GM10266 (cell line): Measurements from ENCODE around the gene OCLN.

ENCODE experiments used
- DNase-seq: peaks from one replicate; pipeline ENCODE4 v3.0.0; 2012; ENCODE audit errors: extremely low spot score
- TF ChIP-seq, protein P1 (sequence below): IDR thresholded peaks from 2 replicates; pipeline ENCODE4 v1.5.1; 2012; ENCODE audit warnings: mild to moderate bottlenecking, low read depth; ENCODE audit not compliant: control insufficient read depth, insufficient read depth; ENCODE audit errors: missing control alignments

The OCLN gene

DNA sequence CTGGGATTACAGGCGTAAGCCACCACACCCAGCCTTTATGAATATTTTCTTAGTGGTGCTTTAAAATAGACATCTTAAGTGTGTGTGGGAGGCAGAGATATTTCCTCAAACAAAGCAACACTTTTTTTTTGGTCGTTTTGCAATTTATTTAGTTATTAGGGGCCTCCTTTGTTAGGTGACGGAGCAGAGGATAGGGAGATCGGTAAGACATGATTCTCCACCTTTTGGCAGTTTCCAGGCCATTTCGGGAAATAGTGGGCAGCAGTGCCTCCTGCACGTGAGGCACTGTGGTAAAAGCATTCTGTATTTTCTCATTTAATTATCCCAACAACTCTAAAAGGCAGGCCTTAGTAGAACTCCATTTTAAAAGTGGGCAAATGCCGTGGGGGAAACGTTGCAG is 1.9 kb downstream of the OCLN start:
- DNase-seq: no peak
- TF ChIP-seq, protein P1, sequence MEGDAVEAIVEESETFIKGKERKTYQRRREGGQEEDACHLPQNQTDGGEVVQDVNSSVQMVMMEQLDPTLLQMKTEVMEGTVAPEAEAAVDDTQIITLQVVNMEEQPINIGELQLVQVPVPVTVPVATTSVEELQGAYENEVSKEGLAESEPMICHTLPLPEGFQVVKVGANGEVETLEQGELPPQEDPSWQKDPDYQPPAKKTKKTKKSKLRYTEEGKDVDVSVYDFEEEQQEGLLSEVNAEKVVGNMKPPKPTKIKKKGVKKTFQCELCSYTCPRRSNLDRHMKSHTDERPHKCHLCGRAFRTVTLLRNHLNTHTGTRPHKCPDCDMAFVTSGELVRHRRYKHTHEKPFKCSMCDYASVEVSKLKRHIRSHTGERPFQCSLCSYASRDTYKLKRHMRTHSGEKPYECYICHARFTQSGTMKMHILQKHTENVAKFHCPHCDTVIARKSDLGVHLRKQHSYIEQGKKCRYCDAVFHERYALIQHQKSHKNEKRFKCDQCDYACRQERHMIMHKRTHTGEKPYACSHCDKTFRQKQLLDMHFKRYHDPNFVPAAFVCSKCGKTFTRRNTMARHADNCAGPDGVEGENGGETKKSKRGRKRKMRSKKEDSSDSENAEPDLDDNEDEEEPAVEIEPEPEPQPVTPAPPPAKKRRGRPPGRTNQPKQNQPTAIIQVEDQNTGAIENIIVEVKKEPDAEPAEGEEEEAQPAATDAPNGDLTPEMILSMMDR: no peak

DNA sequence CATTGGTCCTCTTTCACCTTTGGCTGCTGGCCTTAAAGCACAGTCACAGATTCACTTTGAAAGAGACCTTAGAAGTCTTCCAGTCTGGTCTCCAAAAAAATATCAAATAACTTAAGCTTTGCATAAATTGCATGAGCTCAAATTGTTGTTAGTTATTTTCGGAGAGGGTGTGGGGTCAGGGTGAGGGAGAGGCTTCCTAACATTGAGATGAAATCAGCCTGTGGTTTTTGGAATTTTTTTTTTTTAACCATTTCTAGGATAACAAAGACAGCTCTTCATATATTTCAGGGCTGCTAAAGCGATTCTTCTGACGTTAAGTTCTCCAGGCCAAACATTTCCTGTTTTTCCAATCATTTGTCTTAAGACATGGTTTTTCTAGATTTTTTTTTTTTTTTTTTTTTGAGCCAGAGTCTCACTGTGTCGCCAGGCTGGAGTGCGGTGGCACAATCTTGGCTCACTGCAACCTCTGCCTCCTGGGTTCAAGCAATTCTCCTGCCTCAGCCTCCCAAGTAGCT is 4.5 kb downstream of the OCLN start:
- DNase-seq: no peak
- TF ChIP-seq, protein P1: no peak

DNA sequence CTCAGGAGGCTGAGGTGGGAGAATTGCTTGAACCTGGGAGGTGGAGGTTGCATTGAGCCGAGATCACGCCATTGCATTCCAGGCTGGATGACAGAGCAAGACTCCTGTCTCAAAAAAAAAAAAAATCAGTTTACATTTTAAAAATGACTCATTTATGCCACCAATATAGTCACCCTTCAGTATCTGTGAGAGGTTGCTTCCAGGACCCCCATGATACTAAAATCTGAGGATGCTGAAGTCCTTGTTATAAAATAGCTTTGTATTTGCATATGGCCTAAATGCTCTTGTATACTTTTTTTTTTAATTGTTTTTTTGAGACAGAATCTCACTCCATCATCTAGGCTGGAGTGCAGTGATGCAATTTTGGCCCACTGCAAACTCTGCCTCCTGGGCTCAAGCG is 5.8 kb downstream of the OCLN start:
- DNase-seq: no peak

DNA sequence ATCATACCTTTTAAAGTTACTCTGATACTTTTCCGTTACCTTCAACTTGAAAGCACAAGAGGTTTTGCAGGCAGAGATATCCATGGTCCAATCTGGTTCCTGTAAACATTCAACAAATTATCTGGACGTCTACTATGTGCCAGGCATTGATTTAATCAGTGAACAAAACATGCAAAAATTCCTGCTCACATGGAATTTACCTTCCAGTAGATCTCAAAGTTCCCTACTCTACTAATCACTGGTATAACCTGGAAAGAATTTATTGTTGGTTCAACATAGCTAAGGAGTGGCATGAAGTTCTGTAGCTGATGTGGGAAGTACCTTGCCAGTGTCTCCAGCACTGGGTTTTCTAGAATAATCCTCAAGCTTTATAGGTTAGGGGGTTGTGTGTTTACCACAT is 9.8 kb downstream of the OCLN start:
- TF ChIP-seq, protein P1: no peak
- no peak for DNase-seq

More for the DNA sequence above, 5.8 kb downstream of the OCLN start:
- TF ChIP-seq, protein P1: no peak

DNA sequence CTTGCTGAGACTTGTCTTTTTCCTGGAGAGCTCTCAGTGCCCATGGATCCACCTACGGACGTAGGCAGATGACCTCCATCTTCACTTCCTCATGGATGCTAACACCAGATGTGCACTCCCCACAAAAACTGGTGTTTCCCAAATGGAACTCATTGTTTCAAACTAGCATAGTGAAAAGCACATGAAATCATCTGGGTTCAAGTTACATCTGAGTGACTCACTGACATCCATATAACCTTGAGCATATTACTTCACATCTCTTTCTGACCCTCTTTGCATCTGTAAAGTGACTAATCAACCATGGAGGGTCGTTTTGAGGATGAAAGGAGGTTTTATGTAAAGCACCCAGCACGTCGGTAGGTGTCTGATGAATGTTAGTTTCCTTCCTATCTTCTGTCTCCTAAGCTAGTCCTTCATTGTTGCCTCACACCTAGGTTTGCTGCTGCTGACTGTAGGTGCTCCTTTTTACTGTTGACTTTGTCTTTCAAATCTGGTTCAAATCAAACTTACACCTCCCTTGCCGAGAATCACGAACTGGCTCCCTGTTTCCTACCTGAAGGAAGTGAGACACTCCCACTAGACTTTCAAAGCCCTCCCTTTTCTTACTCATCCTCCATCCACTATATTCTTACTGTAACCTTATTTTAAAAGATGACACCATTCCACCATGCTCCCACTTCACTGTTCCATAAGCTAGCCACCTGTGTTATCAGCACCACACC is 10.3 kb downstream of the OCLN start:
- TF ChIP-seq, protein P1: no peak
- no peak for DNase-seq

DNA sequence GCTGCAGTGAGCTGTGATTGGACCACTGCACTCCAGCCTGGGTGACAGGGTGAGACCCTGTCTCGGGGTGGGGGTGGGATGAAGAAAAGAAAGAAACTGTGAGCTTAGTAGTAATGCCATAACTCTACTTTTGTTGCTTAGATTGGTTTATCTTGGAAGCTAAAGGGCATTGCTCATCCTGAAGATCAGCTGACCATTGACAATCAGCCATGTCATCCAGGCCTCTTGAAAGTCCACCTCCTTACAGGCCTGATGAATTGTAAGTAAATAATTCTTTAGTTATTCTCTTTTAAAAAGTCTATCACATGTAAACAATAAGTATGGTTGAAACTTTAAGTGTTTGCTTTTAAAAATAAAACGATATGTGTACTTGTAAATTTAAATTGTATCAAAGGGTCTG is 11.4 kb downstream of the OCLN start:
- DNase-seq: no peak
- TF ChIP-seq, protein P1: no peak

DNA sequence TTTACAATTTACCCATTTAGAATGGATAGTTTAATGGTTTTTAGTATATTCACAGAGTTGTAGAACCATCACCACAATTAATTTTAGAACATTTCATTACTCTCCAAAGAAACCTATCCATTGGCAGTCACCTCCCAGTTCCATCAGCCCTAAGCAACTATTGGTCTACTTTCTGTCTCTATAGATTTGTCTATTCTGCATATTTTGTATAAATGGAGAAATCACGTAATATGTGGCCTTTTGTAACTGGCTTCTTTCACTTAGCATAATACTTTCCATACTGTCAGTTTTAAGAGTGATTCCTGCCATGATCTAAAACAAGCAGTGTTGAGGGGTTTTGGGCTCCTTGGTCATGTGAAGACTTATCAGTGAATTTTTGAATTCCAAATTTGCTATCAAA is 12.7 kb downstream of the OCLN start:
- TF ChIP-seq, protein P1: no peak

More for the DNA sequence above, 12.7 kb downstream of the OCLN start:
- DNase-seq: no peak
